OCI-LY7 (cell line): ENCODE data around the gene CA10.

ENCODE experiments used
- EZH2phosphoT487 ChIP-seq: fragments of 200-600 bp; sonication (generic); IDR thresholded peaks from 2 replicates; pipeline ENCODE4 v1.6.1; 2018; ENCODE audit warnings: low read depth, borderline replicate concordance, mild to moderate bottlenecking, mixed run types, antibody characterized with exemption, low read length, moderate library complexity, mixed read lengths
- TF ChIP-seq, protein P1 (sequence below): fragments of 200-600 bp; sonication (generic); conservative IDR thresholded peaks from 2 replicates; pipeline ENCODE4 v1.5.1; 2014; ENCODE audit warnings: mild to moderate bottlenecking, antibody characterized with exemption, low read length, moderate library complexity, mixed read lengths

DNA sequence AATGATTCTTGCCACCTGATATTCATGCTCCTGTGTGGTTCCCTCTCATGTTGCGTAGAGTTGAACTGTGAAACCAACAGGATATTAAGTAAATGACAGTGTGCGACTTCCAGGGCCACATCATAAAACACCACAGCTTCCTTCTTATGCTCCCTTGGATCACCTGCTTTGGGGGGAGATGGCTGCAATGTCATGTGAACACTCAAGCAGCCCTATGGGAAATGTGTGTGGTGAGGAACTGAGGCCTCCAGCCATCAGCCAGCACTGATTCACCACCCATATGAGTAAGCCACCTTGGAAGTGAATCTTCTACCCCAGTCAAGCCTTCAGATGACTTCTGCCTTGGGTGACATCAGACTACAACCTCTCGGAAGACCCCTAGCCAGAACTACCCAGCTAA, 470.6 kb downstream of the CA10 start:
- TF ChIP-seq, protein P1, sequence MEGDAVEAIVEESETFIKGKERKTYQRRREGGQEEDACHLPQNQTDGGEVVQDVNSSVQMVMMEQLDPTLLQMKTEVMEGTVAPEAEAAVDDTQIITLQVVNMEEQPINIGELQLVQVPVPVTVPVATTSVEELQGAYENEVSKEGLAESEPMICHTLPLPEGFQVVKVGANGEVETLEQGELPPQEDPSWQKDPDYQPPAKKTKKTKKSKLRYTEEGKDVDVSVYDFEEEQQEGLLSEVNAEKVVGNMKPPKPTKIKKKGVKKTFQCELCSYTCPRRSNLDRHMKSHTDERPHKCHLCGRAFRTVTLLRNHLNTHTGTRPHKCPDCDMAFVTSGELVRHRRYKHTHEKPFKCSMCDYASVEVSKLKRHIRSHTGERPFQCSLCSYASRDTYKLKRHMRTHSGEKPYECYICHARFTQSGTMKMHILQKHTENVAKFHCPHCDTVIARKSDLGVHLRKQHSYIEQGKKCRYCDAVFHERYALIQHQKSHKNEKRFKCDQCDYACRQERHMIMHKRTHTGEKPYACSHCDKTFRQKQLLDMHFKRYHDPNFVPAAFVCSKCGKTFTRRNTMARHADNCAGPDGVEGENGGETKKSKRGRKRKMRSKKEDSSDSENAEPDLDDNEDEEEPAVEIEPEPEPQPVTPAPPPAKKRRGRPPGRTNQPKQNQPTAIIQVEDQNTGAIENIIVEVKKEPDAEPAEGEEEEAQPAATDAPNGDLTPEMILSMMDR = no peak
- no peak for TF ChIP-seq EZH2phosphoT487
